ENCODE data around the gene SGF29. TPM values are rescaled to one million over a fixed set of nuclear protein-coding genes. Genes with fewer than 3 reads are reported as not detected.

SGF29 gene
- polyA plus RNA-seq, 1 donor (not counting 4 experiments of a cell fraction or from before 2014, with no cell fraction given) = 3.0 TPM

DNA sequence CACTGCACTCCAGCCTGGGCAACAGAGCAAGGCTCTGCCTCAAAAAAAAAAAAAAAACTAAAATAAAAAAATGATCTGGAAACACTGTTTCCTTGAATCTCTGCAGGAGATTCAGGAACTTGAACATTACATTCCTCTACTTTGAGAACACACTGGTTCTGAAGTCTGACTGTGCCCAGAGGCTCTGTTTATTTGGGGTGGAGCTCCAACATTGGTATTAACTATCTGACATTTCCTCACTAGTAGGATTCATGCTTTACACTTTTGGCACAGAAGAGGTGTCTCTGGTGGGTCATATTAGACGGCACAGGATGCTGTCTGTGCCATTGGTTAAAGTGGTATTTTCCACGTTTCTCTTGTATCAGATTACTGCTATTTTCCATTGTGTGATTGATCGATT is 32.7 kb downstream of the SGF29 start:
- no peak for FAIRE-seq
- Histone ChIP-seq H3K27me3 (ENCODE audit: control insufficient read depth, extremely low read depth, insufficient read depth, low read length) (no peaks in the 10 kb centered on the region), H3K9me3 (ENCODE audit: control insufficient read depth, low read depth, low read length) (no peaks in the 10 kb centered on the region), H3K36me3 (ENCODE audit: control insufficient read depth in 2 of 2, extremely low read depth in 1 of 2, insufficient read depth in 2 of 2, low read length in 2 of 2) (peaks cover 6 to 7% of the 10 kb centered on the region in 2 experiments), H3K9me1 (ENCODE audit: control insufficient read depth, extremely low read depth, insufficient read depth, low read length) (no peaks in the 10 kb centered on the region), H3K27ac (ENCODE audit: control insufficient read depth, insufficient read depth, low read length) (no peak overlapping the region), H2AFZ (ENCODE audit: control insufficient read depth, low read length) (no peak overlapping the region), H3K4me2 (ENCODE audit: control insufficient read depth, extremely low read depth, insufficient read depth, low read depth, low read length) (no peak overlapping the region), H3K4me3 (ENCODE audit: control insufficient read depth in 2 of 3, extremely low read depth in 1 of 3, insufficient read depth in 2 of 3, low read depth in 1 of 3, low read length in 3 of 3) (no peak overlapping the region), H4K20me1 (ENCODE audit: control insufficient read depth, extremely low read depth, insufficient read depth, low read length) (no peaks in the 10 kb centered on the region), H3K4me1 (ENCODE audit: control insufficient read depth, extremely low read depth, insufficient read depth, low read length) (peaks cover 6% of the 10 kb centered on the region), H3K9ac (ENCODE audit: control insufficient read depth, extremely low read depth, insufficient read depth, low read length) (no peak overlapping the region), H3K79me2 (ENCODE audit: control insufficient read depth, insufficient read depth, low read length) (no peaks in the 10 kb centered on the region)
- no peak for DNase-seq (ENCODE audit: low read depth, low spot score)
- dilution Hi-C loops (cut with MboI; ENCODE audit: extremely low pct_ligation_motif_present, low sequenced_read_pairs) = no loop called here
- TF ChIP-seq, protein P1, sequence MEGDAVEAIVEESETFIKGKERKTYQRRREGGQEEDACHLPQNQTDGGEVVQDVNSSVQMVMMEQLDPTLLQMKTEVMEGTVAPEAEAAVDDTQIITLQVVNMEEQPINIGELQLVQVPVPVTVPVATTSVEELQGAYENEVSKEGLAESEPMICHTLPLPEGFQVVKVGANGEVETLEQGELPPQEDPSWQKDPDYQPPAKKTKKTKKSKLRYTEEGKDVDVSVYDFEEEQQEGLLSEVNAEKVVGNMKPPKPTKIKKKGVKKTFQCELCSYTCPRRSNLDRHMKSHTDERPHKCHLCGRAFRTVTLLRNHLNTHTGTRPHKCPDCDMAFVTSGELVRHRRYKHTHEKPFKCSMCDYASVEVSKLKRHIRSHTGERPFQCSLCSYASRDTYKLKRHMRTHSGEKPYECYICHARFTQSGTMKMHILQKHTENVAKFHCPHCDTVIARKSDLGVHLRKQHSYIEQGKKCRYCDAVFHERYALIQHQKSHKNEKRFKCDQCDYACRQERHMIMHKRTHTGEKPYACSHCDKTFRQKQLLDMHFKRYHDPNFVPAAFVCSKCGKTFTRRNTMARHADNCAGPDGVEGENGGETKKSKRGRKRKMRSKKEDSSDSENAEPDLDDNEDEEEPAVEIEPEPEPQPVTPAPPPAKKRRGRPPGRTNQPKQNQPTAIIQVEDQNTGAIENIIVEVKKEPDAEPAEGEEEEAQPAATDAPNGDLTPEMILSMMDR (optimal IDR thresholded peaks at IDR 0.05 in 1 of 3, IDR thresholded peaks at IDR 0.05 in 1 of 3, conservative IDR thresholded peaks at IDR 0.05 in 1 of 3; ENCODE audit: extremely low read depth in 1 of 3, insufficient read depth in 2 of 3, low read length in 3 of 3) = no peak
- no peak for TF ChIP-seq EZH2 (IDR thresholded peaks at IDR 0.05; ENCODE audit: low read length)

DNA sequence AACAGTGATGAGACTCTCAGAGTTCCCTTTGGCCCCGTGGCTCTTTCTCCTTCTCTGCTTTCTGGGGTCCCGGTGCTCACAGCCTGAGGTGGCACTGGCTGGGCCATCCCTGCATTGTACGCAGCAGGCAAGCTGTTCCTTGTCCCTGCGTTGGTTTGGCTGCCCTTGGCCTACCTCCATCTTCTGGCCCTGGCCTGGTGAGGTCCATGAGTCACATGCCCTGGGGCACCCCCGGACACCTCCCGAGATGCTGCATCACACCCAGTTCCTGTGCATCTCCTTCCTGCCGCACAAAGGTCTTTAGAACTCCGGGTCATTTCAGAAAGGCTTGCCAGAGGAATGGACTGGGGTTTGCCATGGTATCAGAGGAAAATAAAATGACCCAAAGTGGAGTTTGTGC is 33.7 kb downstream of the SGF29 start:
- TF ChIP-seq EZH2 (IDR thresholded peaks at IDR 0.05; ENCODE audit: low read length) = no peak
- TF ChIP-seq, protein P1 (optimal IDR thresholded peaks at IDR 0.05 in 1 of 3, IDR thresholded peaks at IDR 0.05 in 1 of 3, conservative IDR thresholded peaks at IDR 0.05 in 1 of 3; ENCODE audit: extremely low read depth in 1 of 3, insufficient read depth in 2 of 3, low read length in 3 of 3) = no peak
- Histone ChIP-seq H3K27ac (ENCODE audit: control insufficient read depth, insufficient read depth, low read length) (no peak overlapping the region), H3K27me3 (ENCODE audit: control insufficient read depth, extremely low read depth, insufficient read depth, low read length) (no peaks in the 10 kb centered on the region), H4K20me1 (ENCODE audit: control insufficient read depth, extremely low read depth, insufficient read depth, low read length) (no peaks in the 10 kb centered on the region), H3K4me1 (ENCODE audit: control insufficient read depth, extremely low read depth, insufficient read depth, low read length) (peaks cover 6% of the 10 kb centered on the region), H3K79me2 (ENCODE audit: control insufficient read depth, insufficient read depth, low read length) (no peaks in the 10 kb centered on the region), H2AFZ (ENCODE audit: control insufficient read depth, low read length) (no peak overlapping the region), H3K9me3 (ENCODE audit: control insufficient read depth, low read depth, low read length) (no peaks in the 10 kb centered on the region), H3K4me3 (ENCODE audit: control insufficient read depth in 2 of 3, extremely low read depth in 1 of 3, insufficient read depth in 2 of 3, low read depth in 1 of 3, low read length in 3 of 3) (no peak overlapping the region), H3K9me1 (ENCODE audit: control insufficient read depth, extremely low read depth, insufficient read depth, low read length) (no peaks in the 10 kb centered on the region), H3K36me3 (ENCODE audit: control insufficient read depth in 2 of 2, extremely low read depth in 1 of 2, insufficient read depth in 2 of 2, low read length in 2 of 2) (peaks cover 6 to 7% of the 10 kb centered on the region in 2 experiments), H3K9ac (ENCODE audit: control insufficient read depth, extremely low read depth, insufficient read depth, low read length) (no peak overlapping the region), H3K4me2 (ENCODE audit: control insufficient read depth, extremely low read depth, insufficient read depth, low read depth, low read length) (no peak overlapping the region)
- FAIRE-seq (peak; percentile 23), DNase-seq (ENCODE audit: low read depth, low spot score) (peak; percentile 5)
- dilution Hi-C loops (cut with MboI; ENCODE audit: extremely low pct_ligation_motif_present, low sequenced_read_pairs) = no loop called here
